ENCODE data around the gene NEIL1. TPM values are rescaled to one million over a fixed set of nuclear protein-coding genes. Genes with fewer than 3 reads are reported as not detected.
A peak's percentile ranks its signal among the peaks of the same experiment; 100 is the strongest.
"Not testable (repeated sequence)": the region's sequence is repeated elsewhere in the genome, so short reads cannot be mapped to it uniquely, and the experiment has no call there.

Gene NEIL1
- total RNA-seq, 1 donor from 2014 or later: 51.6 TPM

DNA sequence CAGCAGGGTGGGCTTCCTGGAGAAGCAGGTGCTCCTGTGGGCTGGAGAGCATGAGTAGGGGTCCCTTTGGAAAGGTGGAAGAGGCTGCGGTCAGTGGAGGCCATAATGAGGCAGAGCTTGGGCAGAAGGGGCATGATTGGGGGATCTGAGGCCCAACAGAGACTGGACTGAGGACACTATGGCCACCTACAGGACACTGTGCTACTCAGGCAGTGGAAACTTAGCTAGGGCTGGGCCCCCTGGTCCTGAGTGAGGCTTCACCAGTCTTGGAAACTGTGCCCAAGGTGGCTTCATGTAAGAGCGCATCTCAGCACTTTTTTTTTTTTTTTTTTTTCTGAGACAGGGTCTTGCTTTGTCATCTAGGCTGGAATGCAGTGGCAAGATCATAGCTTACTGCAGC is 17.3 kb upstream of the NEIL1 start:
- intact Hi-C loops (cut with DNase I): no loop called here
- DNase-seq (ENCODE audit: low spot score): no peak

DNA sequence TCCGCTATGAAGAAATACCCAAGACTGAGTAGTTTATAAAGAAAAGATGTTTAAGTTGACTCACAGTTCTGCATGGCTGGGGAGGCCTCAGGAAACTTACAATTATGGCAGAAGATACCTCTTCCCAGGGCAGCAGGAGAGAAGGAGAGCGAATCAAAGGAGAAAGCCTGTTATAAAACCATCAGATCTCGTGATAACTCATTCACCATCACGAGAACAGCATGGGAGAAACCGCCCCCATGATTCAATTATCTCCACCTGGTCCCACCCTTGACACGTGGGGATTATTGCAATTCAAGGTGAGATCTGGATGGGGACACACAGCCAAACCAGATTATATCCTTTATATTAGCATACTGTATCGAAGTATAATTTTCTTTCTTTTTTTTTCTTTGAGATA is 14.7 kb upstream of the NEIL1 start:
- DNase-seq (ENCODE audit: low spot score): not testable (repeated sequence)

More for the DNA sequence above, 17.3 kb upstream of the NEIL1 start:
- ATAC-seq: no peak

DNA sequence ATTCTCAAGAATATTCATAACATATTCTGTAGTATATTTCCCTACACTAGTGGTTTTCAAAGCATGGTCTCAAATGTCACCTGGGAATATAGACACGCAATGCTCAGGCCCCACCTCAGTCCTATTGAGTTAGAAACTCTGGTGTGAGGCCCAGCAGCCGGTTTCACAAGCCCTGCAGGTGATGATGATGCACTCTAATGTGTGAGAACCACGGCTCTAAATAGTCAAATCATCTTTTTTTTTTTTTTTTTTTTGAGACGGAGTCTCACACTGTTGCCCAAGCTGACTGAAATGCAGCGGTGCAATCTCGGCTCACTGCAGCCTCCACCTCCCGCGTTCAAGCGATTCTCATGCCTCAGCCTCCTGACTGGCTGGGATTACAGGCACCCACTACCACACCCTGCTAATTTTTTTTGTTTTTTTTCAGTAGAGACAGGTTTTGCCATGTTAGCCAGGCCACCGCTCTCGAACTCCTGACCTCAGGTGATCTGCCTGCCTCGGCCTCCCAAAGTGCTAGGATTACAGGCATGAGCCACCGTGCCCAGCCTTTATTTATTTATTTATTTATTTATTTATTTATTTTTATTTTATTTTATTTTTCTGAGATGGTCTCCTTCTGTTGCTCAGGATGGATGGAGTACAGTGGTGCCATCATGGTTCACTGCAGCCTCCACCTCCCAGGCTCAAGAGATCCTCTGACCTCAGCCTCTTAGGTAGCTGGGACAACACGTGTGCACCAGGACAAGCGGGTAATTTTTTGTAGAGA is 13.0 kb upstream of the NEIL1 start:
- ATAC-seq; DNase-seq (ENCODE audit: low spot score): not testable (repeated sequence)
- intact Hi-C loops (cut with DNase I): loop anchor here (5.0 kb wide), 1 partner anchor 1997 kb away; no protein-coding TSS in a partner anchor

More for the DNA sequence above, 14.7 kb upstream of the NEIL1 start:
- not testable (repeated sequence) for ATAC-seq
- intact Hi-C loops (cut with DNase I): loop anchor here (5.0 kb wide), 1 partner anchor 1995 kb away; no protein-coding TSS in a partner anchor

- DNase-seq (ENCODE audit: low spot score) (no peak), ATAC-seq (no peak)
- intact Hi-C loops (cut with DNase I): no loop called here
Measured at GRCh38 chr15:75335313-75335704, 11.5 kb upstream of the NEIL1 start.

DNA sequence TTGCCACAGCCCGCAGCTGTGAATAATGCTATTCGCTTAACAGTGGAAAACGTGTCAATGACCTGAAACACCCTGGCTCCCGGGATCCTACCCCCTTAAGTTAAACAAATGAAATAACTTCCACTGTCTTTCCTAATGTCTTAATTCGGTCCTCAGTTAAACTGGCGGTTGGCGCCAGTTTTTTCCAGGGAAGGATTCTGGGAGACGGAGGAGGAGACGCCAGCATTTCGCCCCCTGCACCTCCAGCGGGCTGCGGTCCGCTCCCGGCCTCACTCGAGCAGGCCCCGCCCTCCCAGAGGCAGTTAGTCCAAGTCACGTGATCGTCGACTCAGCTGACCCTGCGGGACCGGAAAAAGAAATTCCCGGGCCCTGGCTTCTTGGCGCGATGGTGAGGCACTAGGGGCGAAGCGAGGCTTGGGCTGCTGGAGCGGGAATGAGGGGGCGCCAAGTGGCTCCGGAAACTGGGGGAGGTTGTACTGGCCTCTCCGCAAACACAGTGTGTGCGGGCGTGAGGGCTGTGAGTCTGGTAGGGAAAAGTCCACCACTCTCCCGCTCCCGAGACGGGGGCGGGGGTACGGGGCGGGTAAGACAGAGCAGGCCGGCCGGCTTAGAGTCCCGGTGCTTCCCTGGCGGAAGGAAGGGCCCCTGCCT is 11.0 kb upstream of the NEIL1 start, which contains the start of gene COMMD4:
COMMD4 (plus strand) TSS at position 359 of the 651 bp plus-strand sequence; CDS start at position 386, 27 bp downstream.
- ATAC-seq: peak; percentile 97
- intact Hi-C loops (cut with DNase I): no loop called here

DNA sequence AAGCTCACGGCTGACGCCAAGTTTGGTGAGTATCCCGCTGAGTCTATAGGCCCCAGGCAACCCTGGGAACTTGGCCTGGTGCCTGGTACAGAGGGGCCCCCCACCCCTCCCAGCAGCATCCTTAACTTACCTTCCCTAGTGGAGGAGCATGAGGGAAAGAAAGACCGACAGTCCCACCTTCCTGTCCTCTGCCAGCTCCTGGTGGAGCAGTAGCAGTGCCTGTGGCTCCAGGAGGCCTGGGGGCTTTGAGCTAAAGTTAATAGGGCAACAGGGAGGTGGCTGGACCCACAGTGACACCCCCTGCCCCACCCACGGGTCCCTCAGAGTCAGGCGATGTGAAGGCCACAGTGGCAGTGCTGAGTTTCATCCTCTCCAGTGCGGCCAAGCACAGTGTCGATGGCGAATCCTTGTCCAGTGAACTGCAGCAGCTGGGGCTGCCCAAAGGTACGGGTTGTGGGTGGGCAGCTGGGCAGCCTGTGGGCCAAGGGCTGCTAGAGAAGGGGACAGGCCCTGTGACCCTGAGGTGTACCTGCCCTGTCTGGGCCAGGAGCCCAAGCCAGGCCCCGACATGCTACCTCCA is 8.1 kb upstream of the NEIL1 start:
- DNase-seq (ENCODE audit: low spot score) (no peak), ATAC-seq (no peak)
- intact Hi-C loops (cut with DNase I): no loop called here

More for the DNA sequence above, 11.0 kb upstream of the NEIL1 start, which contains the start of gene COMMD4:
- peak; percentile 99 for DNase-seq (ENCODE audit: low spot score)

GRCh38 chr15:75339531-75340240 is 7.2 kb upstream of the NEIL1 start:
- ATAC-seq (no peak), DNase-seq (ENCODE audit: low spot score) (no peak)
- intact Hi-C loops (cut with DNase I): no loop called here

DNA sequence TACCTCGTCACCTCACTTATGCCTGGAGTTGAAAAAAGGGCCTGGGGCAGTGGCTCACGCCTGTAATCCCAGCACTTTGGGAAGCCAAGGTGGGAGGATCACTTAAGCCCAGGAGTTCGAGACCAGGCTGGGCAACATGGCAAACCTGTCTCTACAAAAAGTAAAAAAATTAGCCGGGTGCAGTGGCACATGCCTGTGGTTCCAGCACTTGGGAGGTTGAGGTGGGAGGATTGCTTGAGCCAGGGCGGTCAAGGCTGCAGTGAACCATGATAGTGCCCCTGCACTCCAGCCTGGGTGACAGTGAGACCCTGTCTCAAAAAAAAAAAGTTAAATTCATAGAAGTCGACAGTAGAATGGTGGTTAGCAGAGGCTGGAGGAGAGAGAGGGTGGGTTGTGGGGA is 4.6 kb upstream of the NEIL1 start:
- DNase-seq (ENCODE audit: low spot score) (no peak), ATAC-seq (no peak)
- intact Hi-C loops (cut with DNase I): no loop called here

- intact Hi-C loops (cut with DNase I); ATAC-seq; DNase-seq (ENCODE audit: low spot score): not testable (repeated sequence)
Measured at GRCh38 chr15:75343953-75344352, 2.9 kb upstream of the NEIL1 start.

GRCh38 chr15:75347222-75348033 is 589 bp downstream of the NEIL1 start:
- intact Hi-C loops (cut with DNase I): no loop called here
- DNase-seq (ENCODE audit: low spot score) (peak; percentile 82), ATAC-seq (peak; percentile 74)

GRCh38 chr15:75348034-75348561 is 1.3 kb downstream of the NEIL1 start:
- peak; percentile 47 for ATAC-seq
- intact Hi-C loops (cut with DNase I): no loop called here
- no peak for DNase-seq (ENCODE audit: low spot score)

DNA sequence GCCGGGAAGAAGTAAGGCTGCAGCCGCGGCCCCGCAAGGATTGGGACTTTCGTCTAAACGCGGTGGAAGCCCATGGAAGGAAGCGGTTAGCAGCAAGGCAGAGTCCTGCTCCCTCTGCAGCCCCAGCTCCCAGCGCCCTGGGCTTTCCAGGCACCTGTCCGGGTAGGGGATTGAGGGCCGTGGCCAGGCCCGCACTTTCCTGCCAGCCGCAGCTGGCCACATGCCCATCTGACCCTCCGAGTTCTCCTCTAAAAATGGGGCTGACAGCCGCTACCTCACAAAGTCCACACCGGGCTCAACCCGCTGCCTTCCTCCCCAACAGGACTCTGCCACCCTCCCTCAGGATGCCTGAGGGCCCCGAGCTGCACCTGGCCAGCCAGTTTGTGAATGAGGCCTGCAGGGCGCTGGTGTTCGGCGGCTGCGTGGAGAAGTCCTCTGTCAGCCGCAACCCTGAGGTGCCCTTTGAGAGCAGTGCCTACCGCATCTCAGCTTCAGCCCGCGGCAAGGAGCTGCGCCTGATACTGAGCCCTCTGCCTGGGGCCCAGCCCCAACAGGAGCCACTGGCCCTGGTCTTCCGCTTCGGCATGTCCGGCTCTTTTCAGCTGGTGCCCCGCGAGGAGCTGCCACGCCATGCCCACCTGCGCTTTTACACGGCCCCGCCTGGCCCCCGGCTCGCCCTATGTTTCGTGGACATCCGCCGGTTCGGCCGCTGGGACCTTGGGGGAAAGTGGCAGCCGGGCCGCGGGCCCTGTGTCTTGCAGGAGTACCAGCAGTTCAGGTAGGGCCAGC is 1.9 kb downstream of the NEIL1 start:
- DNase-seq (ENCODE audit: low spot score) (no peak), ATAC-seq (peak; percentile 14)
- intact Hi-C loops (cut with DNase I): no loop called here

DNA sequence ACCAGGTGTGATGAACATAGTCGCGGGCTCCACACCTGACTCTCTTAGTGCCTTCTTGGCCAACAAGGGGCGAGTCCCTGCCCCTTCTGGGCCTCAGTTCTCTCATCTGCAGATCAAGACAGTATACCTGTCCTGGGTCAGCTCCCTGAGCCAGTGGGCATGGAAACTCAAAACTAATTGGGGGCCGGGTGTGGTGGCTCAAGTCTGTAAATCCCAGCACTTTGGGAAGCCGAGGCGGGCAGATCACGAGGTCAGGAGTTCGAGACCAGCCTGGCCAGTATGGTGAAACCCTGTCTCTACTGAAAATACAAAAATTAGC is 2.5 kb downstream of the NEIL1 start:
- intact Hi-C loops (cut with DNase I); DNase-seq (ENCODE audit: low spot score); ATAC-seq: not testable (repeated sequence)

GRCh38 chr15:75349851-75350588 is 3.2 kb downstream of the NEIL1 start:
- intact Hi-C loops (cut with DNase I): no loop called here
- DNase-seq (ENCODE audit: low spot score) (no peak), ATAC-seq (no peak)

GRCh38 chr15:75350601-75351361 is 3.9 kb downstream of the NEIL1 start:
- intact Hi-C loops (cut with DNase I): no loop called here
- DNase-seq (ENCODE audit: low spot score) (no peak), ATAC-seq (no peak)

Data from sciatic nerve (tissue), 2 donors.